Loucy (cell line): ENCODE data around the gene RRP1.

Source experiments
- H2AFZ ChIP-seq: fragments of 200-600 bp; sonication (generic); 2 replicates; pipeline ENCODE4 v1.6.0; 2016; ENCODE audit warnings: antibody characterized with exemption, mild to moderate bottlenecking, low read length, moderate library complexity
- H3F3A ChIP-seq: fragments of 200-600 bp; 2 replicates; pipeline ENCODE4 v1.6.0; 2016; ENCODE audit warnings: antibody characterized with exemption, low read depth, mild to moderate bottlenecking
- H3K27me3 ChIP-seq: fragments of 200-600 bp; sonication (generic); 2 replicates; pipeline ENCODE4 v1.6.1; 2014; ENCODE audit warnings: low read length, mild to moderate bottlenecking; ENCODE audit not compliant: insufficient read depth, poor library complexity, severe bottlenecking
- H3K36me3 ChIP-seq: fragments of 200-600 bp; sonication (generic); 2 replicates; pipeline ENCODE4 v1.6.1; 2016; ENCODE audit warnings: low read length; ENCODE audit not compliant: insufficient read depth
- H3K4me1 ChIP-seq: fragments of 200-600 bp; sonication (generic); 2 replicates; pipeline ENCODE4 v1.5.1; 2014; ENCODE audit warnings: low read length, mild to moderate bottlenecking; ENCODE audit not compliant: insufficient read depth, poor library complexity, severe bottlenecking
- H3K4me2 ChIP-seq: fragments of 200-600 bp; sonication (generic); 2 replicates; pipeline ENCODE4 v1.6.0; 2014; ENCODE audit warnings: antibody characterized with exemption, low read length, low read depth, mild to moderate bottlenecking; ENCODE audit not compliant: poor library complexity, severe bottlenecking
- H3K4me3 ChIP-seq: fragments of 200-600 bp; sonication (generic); 2 replicates; pipeline ENCODE4 v1.5.1; 2014; ENCODE audit warnings: low read length, mild to moderate bottlenecking, mixed read lengths; ENCODE audit not compliant: poor library complexity, severe bottlenecking
- H3K79me2 ChIP-seq: fragments of 200-600 bp; sonication (generic); 2 replicates; pipeline ENCODE4 v1.6.1; 2014; ENCODE audit warnings: low read length; ENCODE audit not compliant: insufficient read depth
- H3K9ac ChIP-seq: fragments of 200-600 bp; sonication (generic); 2 replicates; pipeline ENCODE4 v1.6.0; 2014; ENCODE audit warnings: mild to moderate bottlenecking, low read depth, low read length, moderate library complexity; ENCODE audit not compliant: poor library complexity, severe bottlenecking
- H3K9me2 ChIP-seq: fragments of 200-600 bp; sonication (generic); replicated peaks from 2 replicates; pipeline ENCODE4 v1.6.1; 2016; ENCODE audit warnings: low read depth, low read length, mixed read lengths
- H3K9me3 ChIP-seq: fragments of 200-600 bp; sonication (generic); 2 replicates; pipeline ENCODE4 v1.6.1; 2014; ENCODE audit warnings: mild to moderate bottlenecking, antibody characterized with exemption, low read length, low read depth; ENCODE audit not compliant: insufficient read depth
- H4K20me1 ChIP-seq: fragments of 200-600 bp; sonication (generic); 2 replicates; pipeline ENCODE4 v1.6.0; 2014; ENCODE audit warnings: antibody characterized with exemption, low read length, mild to moderate bottlenecking; ENCODE audit not compliant: insufficient read depth, poor library complexity, severe bottlenecking
- EZH2phosphoT487 ChIP-seq: fragments of 200-600 bp; IDR thresholded peaks from 2 replicates; pipeline ENCODE4 v1.6.1; 2018; ENCODE audit warnings: antibody characterized with exemption, mild to moderate bottlenecking, moderate library complexity, borderline replicate concordance
- TF ChIP-seq, protein P1 (sequence below): fragments of 200-600 bp; sonication (generic); conservative IDR thresholded peaks from 2 replicates; pipeline ENCODE4 v1.5.1; 2014; ENCODE audit warnings: mild to moderate bottlenecking, antibody characterized with exemption, low read length

The RRP1 gene

DNA sequence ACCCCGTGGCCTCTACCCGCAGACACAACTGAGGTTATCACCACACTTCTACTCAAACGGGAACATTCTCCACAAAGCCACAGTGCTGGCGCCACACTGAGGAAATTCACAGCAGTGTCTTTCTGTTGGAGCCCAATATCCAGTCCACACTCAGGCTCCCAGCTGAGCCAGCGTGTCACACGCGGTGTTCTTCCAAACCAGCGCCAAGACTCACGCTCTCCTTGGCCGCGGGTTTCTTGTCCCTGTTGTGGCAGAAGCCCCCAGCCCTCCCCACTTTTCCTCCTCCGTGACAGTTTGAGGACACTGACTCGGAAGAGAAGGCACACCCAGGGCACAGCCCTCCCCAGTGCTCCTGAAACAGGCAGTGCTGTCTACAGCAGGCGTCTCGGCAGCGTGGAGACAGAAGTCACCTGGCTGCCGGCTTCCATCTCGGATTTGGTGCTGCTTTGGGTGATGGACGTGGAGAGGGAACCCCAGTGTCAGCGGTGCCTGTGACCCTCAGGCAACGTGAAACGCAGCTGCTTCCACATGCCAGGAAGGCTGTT is 40.3 kb downstream of the RRP1 start:
- no peaks in the 10 kb centered on the region for H3K27me3 ChIP-seq
- H3K4me3 ChIP-seq, result no peak overlapping the region
- H3F3A ChIP-seq, result no peaks in the 10 kb centered on the region
- H2AFZ ChIP-seq, result no peak overlapping the region
- TF ChIP-seq, protein P1, sequence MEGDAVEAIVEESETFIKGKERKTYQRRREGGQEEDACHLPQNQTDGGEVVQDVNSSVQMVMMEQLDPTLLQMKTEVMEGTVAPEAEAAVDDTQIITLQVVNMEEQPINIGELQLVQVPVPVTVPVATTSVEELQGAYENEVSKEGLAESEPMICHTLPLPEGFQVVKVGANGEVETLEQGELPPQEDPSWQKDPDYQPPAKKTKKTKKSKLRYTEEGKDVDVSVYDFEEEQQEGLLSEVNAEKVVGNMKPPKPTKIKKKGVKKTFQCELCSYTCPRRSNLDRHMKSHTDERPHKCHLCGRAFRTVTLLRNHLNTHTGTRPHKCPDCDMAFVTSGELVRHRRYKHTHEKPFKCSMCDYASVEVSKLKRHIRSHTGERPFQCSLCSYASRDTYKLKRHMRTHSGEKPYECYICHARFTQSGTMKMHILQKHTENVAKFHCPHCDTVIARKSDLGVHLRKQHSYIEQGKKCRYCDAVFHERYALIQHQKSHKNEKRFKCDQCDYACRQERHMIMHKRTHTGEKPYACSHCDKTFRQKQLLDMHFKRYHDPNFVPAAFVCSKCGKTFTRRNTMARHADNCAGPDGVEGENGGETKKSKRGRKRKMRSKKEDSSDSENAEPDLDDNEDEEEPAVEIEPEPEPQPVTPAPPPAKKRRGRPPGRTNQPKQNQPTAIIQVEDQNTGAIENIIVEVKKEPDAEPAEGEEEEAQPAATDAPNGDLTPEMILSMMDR, result 0 out of 2 replicates have a peak, but pooled peaks have one; percentile 21
- no peak for TF ChIP-seq EZH2phosphoT487
- H3K79me2 ChIP-seq, result no peaks in the 10 kb centered on the region
- H3K9ac ChIP-seq, result no peak overlapping the region
- H3K4me1 ChIP-seq, result no peaks in the 10 kb centered on the region
- no peaks in the 10 kb centered on the region for H4K20me1 ChIP-seq
- no peak overlapping the region for H3K4me2 ChIP-seq
- H3K9me2 ChIP-seq, result no peaks in the 10 kb centered on the region
- H3K36me3 ChIP-seq, result no peaks in the 10 kb centered on the region
- no peaks in the 10 kb centered on the region for H3K9me3 ChIP-seq

- H3K79me2 ChIP-seq, result no peaks in the 10 kb centered on the region
- H3K4me1 ChIP-seq, result no peaks in the 10 kb centered on the region
- H3K9me2 ChIP-seq, result no peaks in the 10 kb centered on the region
- no peak overlapping the region for H2AFZ ChIP-seq
- H3K36me3 ChIP-seq, result no peaks in the 10 kb centered on the region
- H3K4me2 ChIP-seq, result no peak overlapping the region
- H3K4me3 ChIP-seq, result no peak overlapping the region
- H3K27me3 ChIP-seq, result no peaks in the 10 kb centered on the region
- H3K9me3 ChIP-seq, result no peaks in the 10 kb centered on the region
- TF ChIP-seq, protein P1, result no peak
- TF ChIP-seq EZH2phosphoT487, result no peak
- no peak overlapping the region for H3K9ac ChIP-seq
- no peaks in the 10 kb centered on the region for H4K20me1 ChIP-seq
- H3F3A ChIP-seq, result no peaks in the 10 kb centered on the region
Observed at GRCh38 chr21:43832158-43832550, 42.8 kb downstream of the RRP1 start.

- no peaks in the 10 kb centered on the region for H3K4me1 ChIP-seq
Observed at GRCh38 chr21:43832648-43833047, 43.3 kb downstream of the RRP1 start.

More at GRCh38 chr21:43832648-43833047, 43.3 kb downstream of the RRP1 start:
- no peaks in the 10 kb centered on the region for H3K27me3 ChIP-seq
- no peak overlapping the region for H3K4me2 ChIP-seq
- H3F3A ChIP-seq, result no peaks in the 10 kb centered on the region
- H3K79me2 ChIP-seq, result no peaks in the 10 kb centered on the region
- H3K9me3 ChIP-seq, result no peaks in the 10 kb centered on the region
- H3K9me2 ChIP-seq, result no peaks in the 10 kb centered on the region
- no peak overlapping the region for H3K9ac ChIP-seq
- no peak overlapping the region for H3K4me3 ChIP-seq
- TF ChIP-seq, protein P1, result no peak
- TF ChIP-seq EZH2phosphoT487, result no peak
- no peak overlapping the region for H2AFZ ChIP-seq
- no peaks in the 10 kb centered on the region for H4K20me1 ChIP-seq
- H3K36me3 ChIP-seq, result no peaks in the 10 kb centered on the region
